IMR-90 (cell line): Measurements from ENCODE around the gene AMBN. TPM values are rescaled to one million over a fixed set of nuclear protein-coding genes. Genes with fewer than 3 reads are reported as not detected.

Experiments
- ATAC-seq: fragments of 200-7000 bp; cut with Tn5 transposase; 2 replicates; pipeline ENCODE4 v1.9.1; 2020; ENCODE audit warnings: low read depth, mild to moderate bottlenecking, moderate library complexity
- BruUV-seq: library from RNA; stranded (reverse); fragments of 400-500 nt; replicated peaks from 2 replicates; lab custom pipeline; 2021; lab: Mats Ljungman, UMichigan
- CTCF ChIA-PET: fragments of 300-600 bp; formaldehyde crosslinking; extraction: SDS; loops from one replicate; lab custom pipeline; 2021; ENCODE audit warnings: antibody characterized with exemption; lab: Yijun Ruan, JAX
- POLR2A ChIA-PET: fragments of 300-600 bp; sonication (Branson Sonifier 250); formaldehyde crosslinking; loops from one replicate; lab custom pipeline; 2022; ENCODE audit warnings: antibody characterized with exemption; ENCODE audit not compliant: unreplicated experiment; lab: Charles Lee
- DNase-seq: peaks from one replicate; pipeline ENCODE4 v3.0.0; 2013
- H2AFZ ChIP-seq: replicated peaks from 2 replicates; pipeline ENCODE3; 2013; ENCODE audit warnings: low read length, mild to moderate bottlenecking; ENCODE audit not compliant: poor library complexity
- H2AK5ac ChIP-seq: 2 replicates; pipeline ENCODE4 v1.6.1; 2013; ENCODE audit warnings: low read depth, low read length, inconsistent platforms
- H2AK9ac ChIP-seq: replicated peaks from 2 replicates; pipeline ENCODE3; 2013; ENCODE audit warnings: mild to moderate bottlenecking, low read depth, low read length, moderate library complexity; ENCODE audit not compliant: poor library complexity
- H2BK120ac ChIP-seq: 2 replicates; pipeline ENCODE4 v1.6.1; 2013; ENCODE audit warnings: low read depth, low read length, inconsistent platforms
- H2BK15ac ChIP-seq: 3 replicates; pipeline ENCODE4 v1.6.1; 2013; ENCODE audit warnings: low read depth, low read length, inconsistent platforms
- H2BK20ac ChIP-seq: 2 replicates; pipeline ENCODE4 v1.6.1; 2013; ENCODE audit warnings: low read depth, mild to moderate bottlenecking, inconsistent platforms, low read length, moderate library complexity
- H2BK5ac ChIP-seq: 2 replicates; pipeline ENCODE4 v1.6.1; 2013; ENCODE audit warnings: mild to moderate bottlenecking, low read depth, low read length, inconsistent platforms; ENCODE audit not compliant: poor library complexity, severe bottlenecking
- H3K14ac ChIP-seq: replicated peaks from 2 replicates; pipeline ENCODE4 v1.6.1; 2013; ENCODE audit warnings: low read depth, low read length, inconsistent platforms
- H3K18ac ChIP-seq: 2 replicates; pipeline ENCODE4 v1.6.1; 2013; ENCODE audit warnings: low read depth, low read length, control low read depth
- H3K23ac ChIP-seq: 2 replicates; pipeline ENCODE4 v1.6.1; 2013; ENCODE audit warnings: low read depth, low read length, inconsistent platforms
- H3K27ac ChIP-seq: 2 replicates; pipeline ENCODE4 v1.5.1; 2013; ENCODE audit warnings: mild to moderate bottlenecking, control low read depth, low read length; ENCODE audit not compliant: insufficient read depth
- H3K27me3 ChIP-seq: 2 replicates; pipeline ENCODE4 v1.6.1; 2013; ENCODE audit warnings: low read length; ENCODE audit not compliant: control insufficient read depth, insufficient read depth
- H3K36me3 ChIP-seq: 2 replicates; pipeline ENCODE4 v1.6.1; 2013; ENCODE audit warnings: low read length, mixed read lengths; ENCODE audit not compliant: control insufficient read depth, insufficient read depth
- H3K4ac ChIP-seq: 2 replicates; pipeline ENCODE4 v1.6.1; 2013; ENCODE audit warnings: low read depth, low read length, inconsistent platforms
- H3K4me1 ChIP-seq: 2 replicates; pipeline ENCODE4 v1.6.1; 2013; ENCODE audit warnings: low read length, mixed read lengths; ENCODE audit not compliant: control insufficient read depth, insufficient read depth
- H3K4me2 ChIP-seq: 2 replicates; pipeline ENCODE4 v1.6.1; 2013; ENCODE audit warnings: low read depth, mild to moderate bottlenecking, control low read depth, low read length, moderate library complexity
- H3K4me3 ChIP-seq: 2 replicates; pipeline ENCODE4 v1.5.1; 2013; ENCODE audit warnings: low read depth, mild to moderate bottlenecking, control low read depth, low read length, moderate library complexity; ENCODE audit not compliant: insufficient read depth
- H3K56ac ChIP-seq: 2 replicates; pipeline ENCODE4 v1.6.1; 2013; ENCODE audit warnings: low read length, inconsistent platforms; ENCODE audit not compliant: insufficient read depth; ENCODE audit errors: extremely low read depth
- H3K79me1 ChIP-seq, 2 experiments: 2 replicates each; pipeline ENCODE4 v1.6.1; 2013; ENCODE audit warnings: low read length in 2 of 2, inconsistent platforms in 1 of 2, low read depth in 1 of 2
- H3K9ac ChIP-seq: 2 replicates; pipeline ENCODE4 v1.6.1; 2013; ENCODE audit warnings: low read depth, low read length, control low read depth
- H3K9me1 ChIP-seq: 2 replicates; pipeline ENCODE4 v1.6.1; 2013; ENCODE audit warnings: low read length, inconsistent platforms; ENCODE audit not compliant: insufficient read depth
- H3K9me3 ChIP-seq: 2 replicates; pipeline ENCODE4 v1.6.1; 2013; ENCODE audit warnings: low read length; ENCODE audit not compliant: control insufficient read depth, insufficient read depth
- H4K20me1 ChIP-seq: 2 replicates; pipeline ENCODE4 v1.6.1; 2013; ENCODE audit warnings: low read length, inconsistent platforms; ENCODE audit not compliant: insufficient read depth
- H4K5ac ChIP-seq: 2 replicates; pipeline ENCODE4 v1.6.1; 2013; ENCODE audit warnings: mild to moderate bottlenecking, low read depth, low read length, control low read depth
- H4K8ac ChIP-seq, 2 experiments: 2 replicates each; pipeline ENCODE4 v1.6.1; 2013; ENCODE audit warnings: low read depth in 2 of 2, low read length in 2 of 2, control low read depth in 1 of 2, inconsistent platforms in 1 of 2
- H4K91ac ChIP-seq: 2 replicates; pipeline ENCODE4 v1.6.1; 2013; ENCODE audit warnings: low read depth, low read length, inconsistent platforms; ENCODE audit not compliant: insufficient read depth
- FOS ChIP-seq: fragments of 150-350 bp; IDR thresholded peaks from 2 replicates; pipeline ENCODE4 v1.6.1; 2016; ENCODE audit warnings: low read depth, low read length
- MAFK ChIP-seq: IDR thresholded peaks from 2 replicates; pipeline ENCODE4 v1.6.1; 2012; ENCODE audit warnings: low read depth, low read length, improper control_type of control experiment
- WGBS, 2 experiments: methylation state at CpG; one replicate each; pipeline versions ENCODE4 v1.1.5 to v1.1.7; 2013; ENCODE audit warnings: missing lambda C conversion rate in 2 of 2; ENCODE audit not compliant: insufficient read length in 1 of 2; ENCODE audit errors: extremely low coverage in 2 of 2; 5-methylcytosine and 5-hydroxymethylcytosine counted together
- dilution Hi-C: fragments of 300-500 bp; cut with HindIII; formaldehyde crosslinking; loops from one replicate; pipeline ENCODE4 v1.14.3; 2018; ENCODE audit warnings: low sequenced_read_pairs; ENCODE audit not compliant: unreplicated experiment
- in situ Hi-C: fragments of 300-500 bp; cut with MboI; formaldehyde crosslinking; loops from 3 replicates; pipeline ENCODE4 v1.14.3; 2019; ENCODE audit warnings: low sequenced_read_pairs, inconsistent platforms, mixed read lengths
- intact Hi-C: fragments of 100-400 bp; cut with micrococcal nuclease; formaldehyde crosslinking; loops from 2 replicates; pipeline ENCODE4 v1.10.0; 2022
- polyA plus RNA-seq, 3 experiments: library from polyadenylated mRNA; depleted of rRNA; stranded (reverse); fragments of >200 nt; gene quantifications; 2 replicates each; pipeline ENCODE4 v1.2.3, GENCODE V29; 2012; ENCODE audit warnings: low replicate concordance in 1 of 3
- total RNA-seq: library from RNA; depleted of rRNA; stranded (reverse); fragments of >200 nt; gene quantifications from 2 replicates; pipeline ENCODE4 v1.2.3, GENCODE V29; 2012
- TF ChIP-seq, protein P1 (sequence below): fragments of 150-350 bp; IDR thresholded peaks from 2 replicates; pipeline ENCODE4 v1.6.1; 2017; ENCODE audit warnings: mild to moderate bottlenecking, antibody characterized with exemption, low read length, low read depth
- TF ChIP-seq, protein P2 (sequence below): fragments of 150-350 bp; IDR thresholded peaks from 2 replicates; pipeline ENCODE4 v1.6.1; 2016; ENCODE audit warnings: low read depth, mild to moderate bottlenecking, low read length, moderate library complexity, borderline replicate concordance

The AMBN gene
- total and polyA plus RNA-seq, 2 of the 4 experiments (the other 2 are of a cell fraction) = not detected

DNA sequence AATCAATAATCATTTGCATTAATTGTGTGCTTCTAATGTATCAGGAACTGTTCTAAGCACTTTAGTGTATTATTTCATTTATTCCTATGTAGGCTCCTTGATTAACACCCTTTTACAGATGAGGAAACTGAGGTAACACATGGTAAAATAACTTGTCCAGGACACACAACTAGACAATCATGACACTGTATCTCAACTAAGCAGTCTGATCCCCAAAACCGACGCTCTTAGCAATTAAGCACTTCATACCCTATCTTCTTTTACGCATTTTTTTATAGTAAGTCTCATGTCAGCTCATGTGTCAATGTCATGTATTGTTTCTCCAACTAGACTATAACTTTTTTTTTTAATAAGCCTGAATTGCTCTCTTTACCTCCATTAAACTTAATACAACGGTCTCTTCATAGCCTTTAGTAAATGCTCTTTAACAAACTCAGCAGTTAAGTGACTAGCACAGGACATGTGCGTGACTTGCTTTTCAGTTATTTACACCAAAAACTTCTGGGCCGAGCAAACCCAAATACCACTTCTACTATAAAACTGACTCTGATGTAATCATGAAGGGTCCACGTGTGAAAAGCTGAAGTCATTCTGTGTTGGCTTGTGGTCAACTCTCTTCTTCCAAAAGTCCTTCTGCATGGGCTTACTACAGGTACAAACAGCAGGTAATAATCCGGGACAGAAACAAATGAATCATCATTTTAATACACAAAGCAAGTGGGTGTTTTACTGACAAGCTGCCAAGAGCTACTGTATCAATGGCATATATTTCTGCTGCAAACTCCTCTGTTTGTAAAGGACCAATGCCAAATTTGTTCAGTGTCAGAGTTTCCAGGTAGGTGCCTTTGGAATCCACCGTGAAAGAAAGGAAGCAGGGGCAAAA, 7.9 kb upstream of the AMBN start:
- in situ Hi-C loops (no loop called here), intact Hi-C loops (no loop called here), dilution Hi-C loops (no loop called here)
- Histone ChIP-seq H3K36me3 (no peaks in the 10 kb centered on the region), H3K4ac (no peak overlapping the region), H4K8ac (no peak overlapping the region), H2BK120ac (no peak overlapping the region), H3K9me3 (no peaks in the 10 kb centered on the region), H3K27ac (no peak overlapping the region), H3K9me1 (no peaks in the 10 kb centered on the region), H4K5ac (no peak overlapping the region), H3K23ac (no peak overlapping the region), H2AK5ac (no peak overlapping the region), H3K56ac (no peak overlapping the region), H3K79me1 (no peaks in the 10 kb centered on the region), H3K4me3 (no peak overlapping the region), H2BK15ac (no peak overlapping the region), H2AFZ (no peak overlapping the region), H3K14ac (no peak overlapping the region), H4K91ac (no peak overlapping the region), H2AK9ac (no peak overlapping the region), H3K18ac (no peak overlapping the region), H3K9ac (no peak overlapping the region), H3K4me2 (no peak overlapping the region), H2BK20ac (no peak overlapping the region), H2BK5ac (no peak overlapping the region), H3K4me1 (no peaks in the 10 kb centered on the region), H3K27me3 (peaks cover 2% of the 10 kb centered on the region), H4K20me1 (no peaks in the 10 kb centered on the region)
- TF ChIP-seq, protein P1, sequence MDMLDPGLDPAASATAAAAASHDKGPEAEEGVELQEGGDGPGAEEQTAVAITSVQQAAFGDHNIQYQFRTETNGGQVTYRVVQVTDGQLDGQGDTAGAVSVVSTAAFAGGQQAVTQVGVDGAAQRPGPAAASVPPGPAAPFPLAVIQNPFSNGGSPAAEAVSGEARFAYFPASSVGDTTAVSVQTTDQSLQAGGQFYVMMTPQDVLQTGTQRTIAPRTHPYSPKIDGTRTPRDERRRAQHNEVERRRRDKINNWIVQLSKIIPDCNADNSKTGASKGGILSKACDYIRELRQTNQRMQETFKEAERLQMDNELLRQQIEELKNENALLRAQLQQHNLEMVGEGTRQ = no peak
- TF ChIP-seq, protein P2, sequence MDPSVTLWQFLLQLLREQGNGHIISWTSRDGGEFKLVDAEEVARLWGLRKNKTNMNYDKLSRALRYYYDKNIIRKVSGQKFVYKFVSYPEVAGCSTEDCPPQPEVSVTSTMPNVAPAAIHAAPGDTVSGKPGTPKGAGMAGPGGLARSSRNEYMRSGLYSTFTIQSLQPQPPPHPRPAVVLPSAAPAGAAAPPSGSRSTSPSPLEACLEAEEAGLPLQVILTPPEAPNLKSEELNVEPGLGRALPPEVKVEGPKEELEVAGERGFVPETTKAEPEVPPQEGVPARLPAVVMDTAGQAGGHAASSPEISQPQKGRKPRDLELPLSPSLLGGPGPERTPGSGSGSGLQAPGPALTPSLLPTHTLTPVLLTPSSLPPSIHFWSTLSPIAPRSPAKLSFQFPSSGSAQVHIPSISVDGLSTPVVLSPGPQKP = no peak
- no peak for TF ChIP-seq FOS
- TF ChIP-seq MAFK = no peak
- CTCF ChIA-PET = interaction anchor here (0.6 kb wide), 1 partner anchor 25 kb away, joined by 3 read pairs; no protein-coding TSS in a partner anchor
- DNase-seq (no peak), ATAC-seq (no peak)
- no TSS peak for BruUV-seq
- POLR2A ChIA-PET = no interaction called here
- 79% methylated on average over 2 of the region's 9 CpGs; no CpG with 5 or more reads in 1 of the 2 experiments for WGBS, 2 experiments
